NCI-H69 (cell line): ENCODE results near the gene SH2D7.

ENCODE experiments used
- DNase-seq: peaks from one replicate; lab custom pipeline; 2025; lab: John Stamatoyannopoulos, UW

SH2D7 gene

GRCh38 chr15:78061963-78062427 lies 30.4 kb upstream of the SH2D7 start:
- DNase-seq: peak; percentile 52

GRCh38 chr15:78063217-78063616 lies 29.1 kb upstream of the SH2D7 start:
- no peak for DNase-seq

GRCh38 chr15:78063970-78064385 lies 28.4 kb upstream of the SH2D7 start:
- no peak for DNase-seq

- no peak for DNase-seq
These were observed 27.8 kb upstream of the SH2D7 start for GRCh38 chr15:78064544-78064943.

GRCh38 chr15:78065284-78065872 lies 27.0 kb upstream of the SH2D7 start:
- DNase-seq: no peak

- peak; percentile 35 for DNase-seq
These were observed 26.1 kb upstream of the SH2D7 start for GRCh38 chr15:78065973-78066946.

GRCh38 chr15:78067328-78068228 lies 24.8 kb upstream of the SH2D7 start:
- DNase-seq: peak; percentile 51

DNA sequence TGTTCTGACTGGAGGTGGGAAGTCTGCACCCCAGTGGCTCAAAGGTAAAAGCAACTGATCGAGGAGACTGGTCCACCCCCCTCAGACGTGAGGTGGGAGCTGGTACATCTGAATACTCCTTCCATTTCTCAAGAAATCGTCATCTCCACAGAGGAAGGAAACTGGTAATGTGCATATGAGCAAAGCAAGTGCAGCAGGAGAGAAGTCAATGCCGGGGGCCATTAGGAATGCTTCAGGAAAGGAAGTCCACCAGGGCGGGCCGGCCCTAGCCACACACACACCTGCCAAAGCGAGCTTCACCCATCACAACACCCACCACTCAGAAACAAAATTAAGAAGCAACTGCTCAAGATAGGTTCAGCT lies 23.3 kb upstream of the SH2D7 start:
- DNase-seq: no peak

DNA sequence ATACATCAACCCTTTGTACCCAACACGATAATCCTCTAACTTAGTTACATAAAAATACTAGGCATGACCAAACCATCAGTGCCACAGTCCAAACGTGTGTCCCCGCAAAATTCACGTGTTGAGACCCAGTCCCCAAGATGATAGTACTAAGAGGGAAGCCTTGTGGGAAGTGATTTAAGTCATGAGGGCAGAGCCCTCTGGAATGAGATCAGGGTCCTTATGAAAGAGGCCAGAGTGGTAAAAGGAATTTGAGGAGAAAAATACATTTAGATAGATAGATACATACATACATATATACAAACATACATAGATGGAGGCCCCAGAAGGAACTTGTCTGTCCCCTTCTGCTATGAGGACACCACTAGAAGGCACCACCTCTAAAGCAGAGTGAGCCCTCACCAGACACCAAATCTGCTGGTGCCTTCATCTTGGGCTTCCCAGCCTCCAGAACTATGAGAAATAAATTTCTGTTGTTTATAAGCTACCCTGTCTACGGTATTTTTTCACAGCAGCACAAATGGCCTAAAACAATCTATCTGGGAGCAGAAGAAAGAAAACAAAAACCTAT lies 22.8 kb upstream of the SH2D7 start:
- DNase-seq: no peak

DNA sequence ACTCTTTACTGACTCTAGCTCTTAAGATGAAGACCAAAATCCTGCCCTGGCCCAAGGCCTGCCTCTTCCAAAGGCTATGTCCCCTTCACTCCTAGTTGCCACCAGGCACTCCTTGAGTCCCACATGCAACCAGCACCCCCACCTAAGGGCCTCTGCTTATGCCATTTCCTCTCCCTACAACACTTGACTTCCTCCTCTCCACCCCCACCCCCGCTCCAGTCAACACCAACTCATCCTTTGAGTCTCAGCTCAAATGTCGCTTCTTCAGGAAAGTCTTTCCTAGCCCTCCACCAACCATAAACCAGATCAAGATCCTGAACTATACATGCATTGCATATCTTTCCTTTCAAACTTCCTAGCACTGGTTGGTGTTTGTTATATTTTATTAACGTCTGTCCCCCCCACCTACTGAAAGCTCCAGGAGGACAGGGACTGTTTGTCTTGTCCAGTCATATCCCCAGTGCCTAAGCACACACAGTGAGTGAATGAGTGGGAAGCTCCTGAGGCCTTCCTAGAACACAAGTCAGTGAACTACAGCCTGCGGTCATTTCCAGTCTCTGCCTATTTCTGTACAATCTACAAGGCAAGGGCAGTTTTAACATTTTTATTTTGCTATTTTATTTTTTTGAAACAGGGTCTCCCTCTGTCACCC lies 22.2 kb upstream of the SH2D7 start:
- DNase-seq: no peak

DNA sequence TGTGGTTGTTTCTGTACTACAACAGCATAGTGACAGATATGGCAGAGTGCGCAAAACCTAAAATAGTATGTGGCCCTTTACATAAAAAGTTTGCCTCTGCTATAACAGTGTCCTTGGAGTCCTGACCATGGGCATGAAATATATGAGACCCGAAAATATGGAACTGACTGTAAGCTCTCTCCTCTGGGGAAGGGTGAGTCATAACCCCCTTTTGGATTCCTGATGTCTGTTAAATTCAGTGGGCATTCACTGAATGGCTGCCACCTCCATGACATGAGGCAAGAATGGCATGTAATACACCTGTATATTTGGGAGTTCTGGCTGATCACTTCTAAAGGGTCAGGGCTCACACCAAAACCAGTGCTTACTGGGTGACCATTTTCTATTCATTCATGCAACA lies 21.0 kb upstream of the SH2D7 start:
- no peak for DNase-seq

- DNase-seq: peak; percentile 38
These were observed 20.1 kb upstream of the SH2D7 start for GRCh38 chr15:78072080-78072892.

DNA sequence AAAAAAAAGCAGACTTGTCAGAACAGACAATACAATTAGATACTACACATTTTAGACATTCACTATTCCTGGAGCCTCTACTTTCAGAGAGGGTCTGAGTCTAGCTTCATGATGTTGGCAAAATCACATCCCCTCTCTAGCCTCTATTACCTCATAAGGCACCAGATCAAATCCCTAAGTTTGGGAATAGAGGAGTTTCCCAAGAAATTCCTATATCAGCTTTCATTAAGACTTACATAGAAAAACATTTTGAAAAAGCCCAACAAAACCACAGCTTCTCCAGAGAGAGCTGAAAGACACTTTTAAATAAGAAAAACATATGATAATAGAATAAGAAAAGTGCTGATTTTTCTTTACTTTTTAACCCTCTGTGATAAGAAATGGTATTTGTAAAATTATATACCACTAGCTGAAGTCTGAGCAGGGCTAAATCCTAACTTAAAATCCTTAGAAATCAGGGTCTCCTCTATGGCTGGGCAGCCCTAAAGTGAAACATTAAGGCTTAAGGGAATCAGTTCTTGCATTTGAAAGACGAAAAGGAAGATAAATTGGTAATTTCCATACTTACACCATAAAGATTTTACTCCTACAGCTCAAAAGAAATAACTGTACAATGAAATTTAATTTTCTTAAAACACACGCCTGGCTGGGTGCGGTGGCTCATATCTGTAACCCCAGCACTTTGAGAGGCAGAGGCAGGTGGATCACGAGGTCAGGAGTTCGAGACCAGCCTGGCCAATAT lies 19.1 kb upstream of the SH2D7 start:
- no peak for DNase-seq

GRCh38 chr15:78075490-78076230 lies 16.7 kb upstream of the SH2D7 start:
- DNase-seq: peak; percentile 68

DNA sequence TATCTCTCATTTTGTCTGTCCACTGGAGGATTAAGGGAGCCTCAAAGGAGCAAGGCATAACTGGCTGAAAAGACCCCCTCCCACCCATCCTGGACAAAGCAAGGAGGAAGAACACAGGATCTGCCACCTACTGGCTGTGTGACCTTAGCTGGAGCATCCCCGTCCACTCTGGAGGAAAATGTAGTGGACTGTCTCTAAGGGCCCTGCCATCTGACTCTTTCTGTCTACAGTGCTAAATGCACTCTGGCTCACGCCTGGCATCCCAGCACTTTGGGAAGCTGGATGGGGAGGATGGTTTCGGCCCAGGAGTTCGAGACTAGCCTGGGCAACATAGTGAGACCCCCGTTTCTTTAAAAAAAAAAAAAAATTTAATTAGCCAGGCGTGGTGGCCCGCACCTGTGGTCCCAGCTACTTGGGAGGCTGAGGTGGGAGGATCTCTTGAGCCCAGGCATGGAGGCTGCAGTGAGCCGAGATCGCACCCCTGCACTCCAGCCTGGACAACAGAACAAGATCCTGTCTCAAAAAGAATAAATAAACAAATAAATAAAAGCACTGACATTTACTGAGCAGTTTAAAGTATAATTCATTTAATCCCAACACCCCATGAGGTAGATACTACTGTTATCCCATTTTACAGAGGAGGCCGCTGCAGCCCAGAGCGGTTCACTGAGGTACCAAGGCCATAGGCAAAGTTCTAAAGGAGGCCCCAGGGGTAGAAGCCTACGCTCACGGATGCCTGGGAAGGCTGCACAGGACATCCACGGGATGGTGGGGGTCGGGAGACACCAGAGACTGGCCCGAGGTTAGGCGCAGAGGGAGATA lies 15.9 kb upstream of the SH2D7 start:
- DNase-seq: no peak

DNA sequence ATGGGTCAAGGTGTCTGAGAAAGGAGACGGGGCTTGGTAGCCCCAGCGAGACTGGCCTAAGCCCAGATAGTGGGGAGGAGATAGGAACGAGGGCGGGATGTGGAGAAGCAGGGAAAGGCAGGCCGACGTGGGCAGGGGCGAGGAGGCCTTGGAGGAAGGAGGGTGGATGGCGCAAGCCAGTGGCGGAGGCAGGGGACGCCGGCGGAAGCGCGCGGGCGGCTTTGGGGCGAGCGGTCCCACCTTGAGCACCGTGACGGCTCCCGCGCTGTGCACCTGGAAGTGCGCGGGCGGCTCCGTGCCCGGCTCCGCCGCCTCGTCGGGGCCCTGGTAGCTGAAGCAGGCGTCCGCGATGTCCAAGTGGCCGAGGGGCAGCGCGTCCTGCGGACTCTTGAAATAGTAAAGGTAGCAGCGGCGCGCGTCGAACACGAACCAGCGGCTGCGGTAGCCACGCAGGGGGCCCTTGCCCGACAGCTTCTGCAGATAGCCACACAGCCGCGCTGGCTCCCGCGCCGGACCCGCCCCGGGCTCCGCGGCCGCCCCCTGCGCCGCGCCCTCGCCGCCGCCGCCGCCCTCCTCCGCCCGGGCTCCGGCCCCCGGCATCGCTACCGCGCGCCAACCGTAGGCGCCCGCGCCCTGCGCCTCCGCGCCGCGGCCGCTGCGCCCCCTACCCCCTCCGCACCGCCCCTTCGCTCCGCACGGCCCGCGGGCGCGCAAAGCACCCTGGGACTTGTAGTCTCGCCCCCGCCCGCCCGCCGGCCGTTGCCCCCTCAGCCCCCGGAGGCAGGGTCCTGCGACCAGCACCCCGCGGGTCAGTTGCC lies 15.1 kb upstream of the SH2D7 start, which contains the start of gene TBC1D2B:
Gene TBC1D2B (minus strand): TSS at position 659 of the 818 bp plus-strand sequence. CDS start 59 bp downstream, at position 600.
- DNase-seq: peak; percentile 78

DNA sequence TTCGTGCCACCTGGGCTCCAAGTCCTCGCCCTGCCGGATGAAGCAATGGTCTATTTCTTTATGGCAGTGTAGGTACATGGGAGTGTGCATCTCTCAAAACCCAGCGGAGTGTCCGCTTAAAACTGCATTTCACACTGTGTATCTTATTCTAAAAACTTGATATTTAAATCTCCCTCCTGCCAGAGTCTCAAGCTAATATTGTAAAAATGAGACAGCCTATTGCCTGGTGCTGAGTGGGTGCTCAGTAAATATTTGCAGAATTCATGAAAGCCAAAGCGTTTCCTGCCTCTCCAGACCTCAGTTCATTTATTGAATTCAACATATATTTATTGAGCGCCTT lies 14.5 kb upstream of the SH2D7 start:
- DNase-seq: peak; percentile 62
